ENCODE data around the gene TPK1.

DNA sequence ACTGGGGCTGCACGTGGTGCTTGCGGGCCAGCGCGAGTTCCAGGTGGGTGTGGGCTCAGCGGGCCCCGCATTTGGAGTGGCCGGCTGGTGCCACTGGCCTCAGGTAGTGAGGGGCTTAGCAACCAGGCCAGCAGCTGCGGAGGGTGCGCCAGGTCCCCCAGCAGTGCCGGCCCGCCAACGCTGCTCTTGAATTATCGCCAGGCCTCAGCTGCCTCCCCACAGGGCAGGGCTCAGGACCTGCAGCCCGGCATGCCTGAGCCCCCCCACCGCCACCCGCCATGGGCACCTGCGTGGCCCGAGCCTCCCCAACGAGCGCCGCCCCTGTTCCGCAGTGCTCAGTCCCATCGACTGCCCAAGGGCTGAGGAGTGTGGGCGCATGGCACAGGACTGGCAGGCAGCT, 185.4 kb downstream of the TPK1 start:
- no peak for TF ChIP-seq CTCF (IDR thresholded peaks at IDR 0.05)
- TF ChIP-seq POLR2A (IDR thresholded peaks at IDR 0.05) = no peak

Measured in uterus (tissue), 2 donors.